Activated T-cell treated with anti-CD3 and anti-CD28 coated beads, Interleukin-2, amount 50 U/mL, for 1 hour (primary cell): ENCODE measurements around the gene POMP.

ENCODE experiments used
- DNase-seq: peaks from one replicate; pipeline ENCODE4 v3.0.0-alpha.2; 2020

Gene POMP

GRCh38 chr13:28704282-28704681, 45.4 kb downstream of the POMP start:
- DNase-seq = no peak

GRCh38 chr13:28704919-28705318, 46.0 kb downstream of the POMP start:
- DNase-seq = no peak

- DNase-seq = no peak
These were observed 46.6 kb downstream of the POMP start for GRCh38 chr13:28705461-28706083.

GRCh38 chr13:28707629-28708427, 48.9 kb downstream of the POMP start:
- DNase-seq = no peak

- no peak for DNase-seq
These were observed 51.2 kb downstream of the POMP start for GRCh38 chr13:28710161-28710560.

GRCh38 chr13:28714651-28715050, 55.7 kb downstream of the POMP start:
- no peak for DNase-seq

- no peak for DNase-seq
These were observed 57.6 kb downstream of the POMP start for GRCh38 chr13:28716511-28716910.

GRCh38 chr13:28717170-28717569, 58.2 kb downstream of the POMP start:
- no peak for DNase-seq

- no peak for DNase-seq
These were observed 59.2 kb downstream of the POMP start for GRCh38 chr13:28718196-28718542.

GRCh38 chr13:28718543-28719226, 59.8 kb downstream of the POMP start, which contains the start of gene SLC46A3:
SLC46A3 (minus strand) TSS chr13:28718970; CDS start chr13:28717998, 972 bp downstream.
- peak; percentile 99 for DNase-seq

GRCh38 chr13:28719227-28720055, 60.5 kb downstream of the POMP start:
- no peak for DNase-seq

- no peak for DNase-seq
These were observed 64.9 kb downstream of the POMP start for GRCh38 chr13:28723806-28724205.

- DNase-seq = no peak
These were observed 66.2 kb downstream of the POMP start for GRCh38 chr13:28725046-28725610.
